GM12872 (cell line): Measurements from ENCODE around the gene CHURC1.

Source experiments
- CTCF ChIP-seq: IDR thresholded peaks from 3 replicates; pipeline ENCODE4 v1.5.1; 2011; ENCODE audit warnings: low read depth, mild to moderate bottlenecking, low read length, moderate library complexity; ENCODE audit not compliant: insufficient read depth

The CHURC1 gene

GRCh38 chr14:64914237-64915028, at the start of gene CHURC1:
TSS of gene CHURC1 (plus strand) at chr14:64914455. CDS start at chr14:64914496, 41 bp downstream.
- no peak for TF ChIP-seq CTCF

- TF ChIP-seq CTCF, result no peak
These were observed 49.1 kb upstream of the CHURC1 start for GRCh38 chr14:64865109-64865508.

- no peak for TF ChIP-seq CTCF
These were observed 48.3 kb upstream of the CHURC1 start for GRCh38 chr14:64865992-64866391.

GRCh38 chr14:64867182-64867581, 47.1 kb upstream of the CHURC1 start:
- TF ChIP-seq CTCF, result no peak

GRCh38 chr14:64868379-64868778, 45.9 kb upstream of the CHURC1 start:
- no peak for TF ChIP-seq CTCF

- TF ChIP-seq CTCF, result no peak
These were observed 45.4 kb upstream of the CHURC1 start for GRCh38 chr14:64868841-64869240.

- no peak for TF ChIP-seq CTCF
These were observed 44.1 kb upstream of the CHURC1 start for GRCh38 chr14:64870160-64870559.

GRCh38 chr14:64871344-64871743, 42.9 kb upstream of the CHURC1 start:
- TF ChIP-seq CTCF, result no peak
